Peyer's patch (tissue), 4 donors: ENCODE measurements around the gene AR.

Source experiments
- CTCF ChIP-seq, 6 experiments: fragments of 450-650 bp in 4 of 6; fragments of 200-600 bp in 2 of 6; sonication (generic) in 1 of 6; IDR thresholded peaks; one replicate each; pipeline ENCODE4 v1.5.1; 2017 to 2019; ENCODE audit warnings: antibody characterized with exemption in 6 of 6, mild to moderate bottlenecking in 3 of 6, moderate library complexity in 1 of 6
- POLR2A ChIP-seq, 2 donors: fragments of 450-650 bp; IDR thresholded peaks; one replicate each; pipeline ENCODE4 v1.5.1; 2017; ENCODE audit warnings: antibody characterized with exemption in 2 of 2, mild to moderate bottlenecking in 2 of 2, moderate library complexity in 2 of 2

GRCh38 chrX:67652543-67652942 is 108.7 kb downstream of the AR start:
- TF ChIP-seq CTCF (IDR thresholded peaks at IDR 0.05) (no peak), POLR2A (IDR thresholded peaks at IDR 0.05) (no peak)
